Neural progenitor cell (in vitro differentiated cells): ENCODE data around the gene CCDC15.

ENCODE experiments used
- EZH2phosphoT487 ChIP-seq: fragments of 200-600 bp; sonication (generic); IDR thresholded peaks from 2 replicates; pipeline ENCODE4 v1.6.1; 2017; ENCODE audit warnings: antibody characterized with exemption
- TF ChIP-seq, protein P1 (sequence below): fragments of 200-600 bp; sonication (generic); IDR thresholded peaks from 2 replicates; pipeline ENCODE4 v1.5.1; 2017; ENCODE audit warnings: antibody characterized with exemption, mild to moderate bottlenecking

DNA sequence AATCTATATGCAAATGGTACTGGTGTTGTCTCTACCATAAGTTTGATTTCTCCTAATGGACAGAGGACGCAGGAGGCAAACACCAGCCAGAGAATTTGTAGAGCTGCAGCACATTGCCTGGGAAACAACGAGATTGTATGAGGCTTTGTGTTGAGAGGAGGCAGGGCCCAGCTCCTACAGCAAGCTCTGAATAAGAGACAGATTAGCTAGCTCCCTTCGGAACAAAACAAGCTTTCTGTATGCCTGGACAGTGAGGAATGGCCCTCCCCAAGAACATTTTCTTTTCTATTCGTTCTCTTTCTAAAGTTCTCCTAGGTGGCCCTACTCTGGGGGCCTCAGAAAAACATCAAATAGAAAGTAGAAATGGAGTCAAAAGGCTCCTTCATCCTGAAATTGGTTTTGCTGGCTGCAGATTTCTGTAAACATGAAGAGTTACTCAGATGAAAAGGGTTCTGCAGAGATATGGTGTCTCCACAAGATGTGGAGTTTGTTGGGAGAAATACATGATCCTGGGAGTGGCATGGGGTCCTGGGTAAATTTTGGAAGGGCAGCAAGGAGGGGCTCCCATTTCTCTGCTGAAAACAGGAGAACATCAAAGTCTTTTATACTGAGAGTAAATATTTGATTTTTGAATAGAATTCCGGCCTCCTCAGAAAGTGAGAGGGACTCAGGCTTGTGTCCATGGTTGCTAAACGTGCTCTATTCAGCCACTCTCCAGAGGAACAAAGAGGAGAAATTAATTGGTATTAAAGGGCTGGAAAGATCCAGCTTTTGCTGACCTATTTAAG, 11.3 kb upstream of the CCDC15 start:
- TF ChIP-seq, protein P1, sequence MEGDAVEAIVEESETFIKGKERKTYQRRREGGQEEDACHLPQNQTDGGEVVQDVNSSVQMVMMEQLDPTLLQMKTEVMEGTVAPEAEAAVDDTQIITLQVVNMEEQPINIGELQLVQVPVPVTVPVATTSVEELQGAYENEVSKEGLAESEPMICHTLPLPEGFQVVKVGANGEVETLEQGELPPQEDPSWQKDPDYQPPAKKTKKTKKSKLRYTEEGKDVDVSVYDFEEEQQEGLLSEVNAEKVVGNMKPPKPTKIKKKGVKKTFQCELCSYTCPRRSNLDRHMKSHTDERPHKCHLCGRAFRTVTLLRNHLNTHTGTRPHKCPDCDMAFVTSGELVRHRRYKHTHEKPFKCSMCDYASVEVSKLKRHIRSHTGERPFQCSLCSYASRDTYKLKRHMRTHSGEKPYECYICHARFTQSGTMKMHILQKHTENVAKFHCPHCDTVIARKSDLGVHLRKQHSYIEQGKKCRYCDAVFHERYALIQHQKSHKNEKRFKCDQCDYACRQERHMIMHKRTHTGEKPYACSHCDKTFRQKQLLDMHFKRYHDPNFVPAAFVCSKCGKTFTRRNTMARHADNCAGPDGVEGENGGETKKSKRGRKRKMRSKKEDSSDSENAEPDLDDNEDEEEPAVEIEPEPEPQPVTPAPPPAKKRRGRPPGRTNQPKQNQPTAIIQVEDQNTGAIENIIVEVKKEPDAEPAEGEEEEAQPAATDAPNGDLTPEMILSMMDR: no peak
- no peak for TF ChIP-seq EZH2phosphoT487
